Liver (tissue), 9 donors: ENCODE results near the gene ATOH8. TPM values are rescaled to one million over a fixed set of nuclear protein-coding genes. Genes with fewer than 3 reads are reported as not detected.

Experiments
- DNase-seq: peaks from one replicate; pipeline ENCODE4 v3.0.0-alpha.2; 2017; ENCODE audit warnings: low spot score
- H3K27ac ChIP-seq, 2 donors: one replicate each; pipeline ENCODE4 v1.7.0; 2013; ENCODE audit warnings: inconsistent platforms in 2 of 2, low read length in 2 of 2, control low read depth in 1 of 2, low read depth in 1 of 2, mild to moderate bottlenecking in 1 of 2
- H3K27me3 ChIP-seq, 4 donors: one replicate each; pipeline versions ENCODE4 v1.6.1 to v1.7.0; 2013; ENCODE audit warnings: low read length in 3 of 4, inconsistent platforms in 1 of 4, mild to moderate bottlenecking in 1 of 4, moderate library complexity in 1 of 4; ENCODE audit not compliant: control insufficient read depth in 4 of 4, insufficient read depth in 4 of 4
- H3K36me3 ChIP-seq, 4 donors: one replicate each; pipeline versions ENCODE4 v1.6.1 to v1.7.0; 2013; ENCODE audit warnings: low read length in 3 of 4, mild to moderate bottlenecking in 3 of 4, low read depth in 1 of 4, moderate library complexity in 1 of 4; ENCODE audit not compliant: control insufficient read depth in 4 of 4, insufficient read depth in 3 of 4
- H3K4me1 ChIP-seq, 4 donors: one replicate each; pipeline versions ENCODE4 v1.6.1 to v1.7.0; 2013; ENCODE audit warnings: low read length in 3 of 4, mild to moderate bottlenecking in 3 of 4, moderate library complexity in 1 of 4; ENCODE audit not compliant: control insufficient read depth in 4 of 4, insufficient read depth in 4 of 4
- H3K4me3 ChIP-seq, 3 donors: one replicate each; pipeline versions ENCODE4 v1.6.1 to v1.7.0; 2013; ENCODE audit warnings: low read length in 3 of 3, control low read depth in 1 of 3, low read depth in 1 of 3, mild to moderate bottlenecking in 1 of 3
- H3K9ac ChIP-seq, 2 donors: one replicate each; pipeline ENCODE4 v1.7.0; 2013; ENCODE audit warnings: low read length in 2 of 2, mild to moderate bottlenecking in 2 of 2, moderate library complexity in 2 of 2, control low read depth in 1 of 2, low read depth in 1 of 2
- H3K9me3 ChIP-seq, 4 donors: one replicate each; pipeline versions ENCODE4 v1.6.1 to v1.7.0; 2013; ENCODE audit warnings: low read length in 3 of 4; ENCODE audit not compliant: control insufficient read depth in 4 of 4
- ATF3 ChIP-seq: IDR thresholded peaks from 2 replicates; pipeline ENCODE4 v1.6.1; 2016; ENCODE audit warnings: antibody characterized with exemption
- EGR1 ChIP-seq, 2 donors: IDR thresholded peaks; 2 replicates each; pipeline ENCODE4 v1.6.1; 2016 to 2018; ENCODE audit warnings: antibody characterized with exemption in 2 of 2, low read depth in 2 of 2
- FOXA1 ChIP-seq: IDR thresholded peaks from 2 replicates; pipeline ENCODE4 v1.6.1; 2016; ENCODE audit warnings: antibody characterized with exemption
- FOXA2 ChIP-seq: IDR thresholded peaks from 2 replicates; pipeline ENCODE4 v1.6.1; 2016; ENCODE audit warnings: antibody characterized with exemption
- HNF4A ChIP-seq, 2 donors: conservative IDR thresholded peaks; 2 replicates each; pipeline ENCODE4 v1.6.1; 2016; ENCODE audit warnings: antibody characterized with exemption in 2 of 2, mild to moderate bottlenecking in 2 of 2
- HNF4G ChIP-seq: IDR thresholded peaks from 2 replicates; pipeline ENCODE4 v1.6.1; 2016; ENCODE audit warnings: antibody characterized with exemption
- JUND ChIP-seq, 2 donors: IDR thresholded peaks; 2 replicates each; pipeline ENCODE4 v1.6.1; 2016; ENCODE audit warnings: antibody characterized with exemption in 2 of 2
- MAX ChIP-seq: IDR thresholded peaks from 2 replicates; pipeline ENCODE4 v1.6.1; 2016; ENCODE audit warnings: antibody characterized with exemption
- NR2F2 ChIP-seq: IDR thresholded peaks from 2 replicates; pipeline ENCODE4 v1.6.1; 2016; ENCODE audit warnings: antibody characterized with exemption
- RAD21 ChIP-seq, 2 donors: IDR thresholded peaks; 2 replicates each; pipeline ENCODE4 v1.6.1; 2016; ENCODE audit warnings: antibody characterized with exemption in 2 of 2, mild to moderate bottlenecking in 2 of 2
- REST ChIP-seq: IDR thresholded peaks from 2 replicates; pipeline ENCODE4 v1.6.1; 2016; ENCODE audit warnings: antibody characterized with exemption, mild to moderate bottlenecking
- RXRA ChIP-seq, 2 donors: IDR thresholded peaks; 2 replicates each; pipeline ENCODE4 v1.6.1; 2017 to 2018; ENCODE audit warnings: antibody characterized with exemption in 2 of 2, mild to moderate bottlenecking in 1 of 2
- SP1 ChIP-seq: IDR thresholded peaks from 2 replicates; pipeline ENCODE4 v1.6.1; 2018; ENCODE audit warnings: antibody characterized with exemption, mild to moderate bottlenecking
- TAF1 ChIP-seq: conservative IDR thresholded peaks from 2 replicates; pipeline ENCODE4 v1.6.1; 2016; ENCODE audit warnings: antibody characterized with exemption, mild to moderate bottlenecking
- YY1 ChIP-seq: IDR thresholded peaks from 2 replicates; pipeline ENCODE4 v1.6.1; 2016; ENCODE audit warnings: antibody characterized with exemption, mild to moderate bottlenecking
- WGBS: extraction: QIAGEN DNeasy Blood & Tissue Kit; methylation state at CpG from one replicate; pipeline ENCODE4 v1.1.7; 2013; 5-methylcytosine and 5-hydroxymethylcytosine counted together
- polyA plus RNA-seq, 2 donors: library from polyadenylated mRNA; stranded (reverse) in 1 of 2; unstranded in 1 of 2; fragments of 200-250 nt in 1 of 2; fragments of >200 nt in 1 of 2; fragmentation: Nextera tagmentation in 1 of 2; extraction: Ambion mirVana in 1 of 2; gene quantifications; one replicate each; pipeline versions ENCODE4 v1.2.1 to v1.2.3, GENCODE V29; 2013 to 2015
- total RNA-seq, 2 donors: library from RNA; depleted of rRNA; stranded (reverse); fragments of >200 nt; gene quantifications; one replicate each; pipeline ENCODE4 v1.2.3, GENCODE V29; 2014
- TF ChIP-seq, protein P1 (sequence below): fragments of 150-350 bp; IDR thresholded peaks from 2 replicates; pipeline ENCODE4 v1.5.1; 2017; ENCODE audit warnings: improper control_type of control experiment, low read depth, low read length; ENCODE audit not compliant: missing input control
- donor health status: healthy.
- donor health status: healthy.
- donor health status: healthy.
- donor health status: healthy.
- donor health status: healthy.

The ATOH8 gene
- total and polyA plus RNA-seq, 4 donors = 0.33 to 37.7 (median 26.8) TPM

- Histone ChIP-seq H3K9ac (peak overlapping the region in 1 of 2 donors; percentile 16), H3K4me3 (no peak overlapping the region), H3K4me1 (peaks cover 19 to 49% (median 35%) of the 10 kb centered on the region in 4 donors), H3K27ac (peak overlapping the region; percentile 72 to 80), H3K9me3 (no peaks in the 10 kb centered on the region), H3K36me3 (no peaks in the 10 kb centered on the region), H3K27me3 (no peaks in the 10 kb centered on the region)
- TF ChIP-seq RXRA (IDR thresholded peaks at IDR 0.05) (no peak), MAX (no peak), TAF1 (no peak), ATF3 (no peak), NR2F2 (no peak), YY1 (no peak), HNF4G (no peak)
- DNase-seq = no peak
- 63% methylated on average over 14 of the region's 14 CpGs for WGBS
Measured at GRCh38 chr2:85794491-85795121, 40.8 kb downstream of the ATOH8 start.

DNA sequence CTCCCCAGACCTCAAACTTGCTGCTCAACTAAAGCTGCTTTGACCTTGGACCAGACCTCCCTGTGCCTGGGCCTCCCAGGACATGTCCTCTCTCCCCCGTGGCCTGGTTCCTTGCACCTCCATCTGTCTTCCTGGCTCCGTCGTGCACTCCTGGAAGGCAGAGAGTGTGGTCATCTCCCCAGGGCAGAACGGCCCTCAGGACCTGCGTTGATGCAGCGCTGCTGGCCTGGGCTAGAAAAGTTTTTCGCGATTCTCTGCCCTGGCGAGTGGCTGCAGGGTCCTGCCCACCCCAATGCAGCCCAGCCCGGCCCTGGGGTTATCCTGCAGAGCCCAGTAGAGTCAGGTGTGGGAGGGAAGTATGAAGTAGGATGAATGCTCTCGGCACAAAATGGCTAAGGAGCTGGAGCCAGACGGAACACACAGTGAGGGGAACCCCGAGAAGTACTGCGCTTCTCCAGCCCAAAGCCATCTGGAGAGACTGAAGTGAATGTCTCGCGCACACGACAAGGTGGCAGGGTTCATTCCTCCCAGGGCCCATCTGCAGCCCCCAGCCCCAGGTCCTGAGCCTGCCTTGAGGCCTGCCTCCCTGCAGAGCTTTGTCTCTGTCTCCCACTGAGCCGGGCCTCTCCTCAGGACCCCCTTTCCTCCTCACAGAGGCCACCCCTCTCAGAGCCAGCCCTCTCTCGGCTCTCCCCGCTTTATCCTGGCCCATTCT, 41.7 kb downstream of the ATOH8 start:
- no peak for TF ChIP-seq HNF4G
- no peak for TF ChIP-seq SP1
- no peak for TF ChIP-seq JUND (IDR thresholded peaks at IDR 0.05)
- no peak for TF ChIP-seq YY1
- no peak for TF ChIP-seq NR2F2
- TF ChIP-seq HNF4A (conservative IDR thresholded peaks at IDR 0.05) = no peak
- no peak for TF ChIP-seq FOXA2
- no peak for TF ChIP-seq EGR1 (IDR thresholded peaks at IDR 0.05; ENCODE audit: low read depth in 2 of 2)
- TF ChIP-seq MAX = no peak
- TF ChIP-seq REST = no peak
- TF ChIP-seq RXRA (IDR thresholded peaks at IDR 0.05) = no peak
- no peak for TF ChIP-seq RAD21 (IDR thresholded peaks at IDR 0.05)
- TF ChIP-seq ATF3 = no peak
- TF ChIP-seq, protein P1, sequence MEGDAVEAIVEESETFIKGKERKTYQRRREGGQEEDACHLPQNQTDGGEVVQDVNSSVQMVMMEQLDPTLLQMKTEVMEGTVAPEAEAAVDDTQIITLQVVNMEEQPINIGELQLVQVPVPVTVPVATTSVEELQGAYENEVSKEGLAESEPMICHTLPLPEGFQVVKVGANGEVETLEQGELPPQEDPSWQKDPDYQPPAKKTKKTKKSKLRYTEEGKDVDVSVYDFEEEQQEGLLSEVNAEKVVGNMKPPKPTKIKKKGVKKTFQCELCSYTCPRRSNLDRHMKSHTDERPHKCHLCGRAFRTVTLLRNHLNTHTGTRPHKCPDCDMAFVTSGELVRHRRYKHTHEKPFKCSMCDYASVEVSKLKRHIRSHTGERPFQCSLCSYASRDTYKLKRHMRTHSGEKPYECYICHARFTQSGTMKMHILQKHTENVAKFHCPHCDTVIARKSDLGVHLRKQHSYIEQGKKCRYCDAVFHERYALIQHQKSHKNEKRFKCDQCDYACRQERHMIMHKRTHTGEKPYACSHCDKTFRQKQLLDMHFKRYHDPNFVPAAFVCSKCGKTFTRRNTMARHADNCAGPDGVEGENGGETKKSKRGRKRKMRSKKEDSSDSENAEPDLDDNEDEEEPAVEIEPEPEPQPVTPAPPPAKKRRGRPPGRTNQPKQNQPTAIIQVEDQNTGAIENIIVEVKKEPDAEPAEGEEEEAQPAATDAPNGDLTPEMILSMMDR = no peak
- TF ChIP-seq FOXA1 = no peak
- H3K4me1 ChIP-seq = peaks cover 19 to 58% (median 40%) of the 10 kb centered on the region in 4 donors
- no peak for DNase-seq
- peak overlapping the region; percentile 72 to 80 for H3K27ac ChIP-seq
- 89% methylated on average over 20 of the region's 20 CpGs for WGBS
- H3K4me3 ChIP-seq = no peak overlapping the region
- H3K9me3 ChIP-seq = no peaks in the 10 kb centered on the region
- no peak overlapping the region for H3K9ac ChIP-seq
- no peaks in the 10 kb centered on the region for H3K36me3 ChIP-seq
- H3K27me3 ChIP-seq = no peaks in the 10 kb centered on the region
